Measurements from ENCODE around the gene PLPPR2.

GRCh38 chr19:11363881-11364280 lies 8.6 kb downstream of the PLPPR2 start:
- TF ChIP-seq CTCF (IDR thresholded peaks at IDR 0.05) (no peak), POLR2A (IDR thresholded peaks at IDR 0.05) (no peak), EP300 (IDR thresholded peaks at IDR 0.05) (no peak), POLR2AphosphoS5 (IDR thresholded peaks at IDR 0.05) (no peak)

Data from suprapubic skin (tissue), 4 donors.